Measurements from ENCODE around the gene AQP5.

The AQP5 gene

GRCh38 chr12:49961111-49961922 is at the start of gene AQP5:
TSS of gene AQP5 (plus strand) at chr12:49961872. CDS start at chr12:49962018, 146 bp downstream.
- DNase-seq = no peak

DNA sequence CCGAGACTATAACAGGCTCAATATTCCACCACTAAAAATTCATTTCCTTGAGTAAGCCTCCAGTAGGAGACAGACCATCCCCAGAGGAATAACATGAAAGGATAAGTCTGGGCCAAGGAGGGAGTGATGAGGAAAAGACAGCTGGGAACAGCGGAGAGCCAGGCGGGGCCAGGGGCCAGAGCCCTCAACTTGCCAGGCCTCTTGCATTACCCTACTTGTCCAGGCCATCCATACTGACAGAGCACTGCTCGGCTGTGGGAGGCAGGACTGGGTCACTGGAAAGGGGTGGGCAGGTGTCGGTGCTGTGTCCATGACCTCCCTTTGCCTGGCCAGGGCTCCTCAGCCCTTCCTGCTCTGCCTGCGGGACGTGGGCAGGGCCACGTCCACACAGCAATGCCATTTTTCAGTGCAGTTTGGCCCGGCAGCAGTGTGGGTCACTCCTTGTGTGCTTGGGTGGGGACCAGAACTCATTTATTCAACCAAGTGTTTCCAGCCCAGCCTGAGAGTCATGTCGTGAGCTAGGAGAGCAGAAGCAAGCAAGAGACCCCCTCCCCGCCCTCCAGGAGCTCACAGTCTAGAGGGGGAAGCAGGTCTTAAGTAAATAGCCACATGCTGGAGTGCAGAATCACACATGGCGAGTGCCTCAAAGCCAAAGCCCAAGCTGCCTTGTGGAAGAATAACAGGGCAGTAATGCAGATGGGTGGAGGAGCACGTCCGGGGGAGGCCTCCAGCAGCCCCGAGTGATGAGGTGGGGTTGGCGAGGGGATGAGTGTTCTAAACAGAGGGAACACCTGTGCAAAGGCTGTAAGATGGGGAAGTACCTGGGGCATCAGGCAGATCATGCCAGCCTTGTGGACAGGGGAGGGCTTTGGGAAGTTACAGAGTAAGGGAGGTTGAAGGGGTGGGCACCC is 49.1 kb upstream of the AQP5 start:
- DNase-seq = no peak

GRCh38 chr12:49916129-49916919 is 45.3 kb upstream of the AQP5 start:
- DNase-seq = no peak

DNA sequence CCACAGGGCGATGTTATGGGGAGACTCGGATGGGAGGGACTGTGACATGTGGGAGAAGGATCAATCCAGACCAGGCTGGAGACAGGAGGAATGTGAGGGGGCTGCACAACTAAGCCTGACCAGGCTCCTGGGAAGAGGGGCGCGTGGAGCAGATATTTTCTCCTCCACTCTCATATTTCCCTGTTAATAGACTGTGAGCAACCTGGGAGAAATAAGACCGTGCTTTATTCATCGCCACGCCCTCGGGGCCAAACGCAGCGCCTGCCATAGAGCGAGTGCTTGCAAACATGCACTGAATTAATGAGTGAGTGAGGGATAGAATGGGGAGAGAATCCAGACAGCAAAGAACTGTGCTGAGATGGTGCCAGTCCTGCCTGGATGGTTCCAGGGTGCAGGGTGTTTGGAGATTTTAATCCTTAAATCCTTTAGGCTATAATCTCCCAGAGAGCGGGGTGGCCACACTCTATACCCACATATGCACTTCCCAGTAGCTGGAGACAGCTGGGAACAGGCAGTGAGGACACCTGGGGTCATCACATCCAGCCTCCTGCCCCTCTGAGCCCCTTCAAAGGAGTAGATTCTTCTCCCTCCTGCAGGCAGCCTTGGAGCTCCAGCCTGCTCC is 44.4 kb upstream of the AQP5 start:
- no peak for DNase-seq

- no peak for DNase-seq
Observed at GRCh38 chr12:49917788-49918173, 43.9 kb upstream of the AQP5 start.

DNA sequence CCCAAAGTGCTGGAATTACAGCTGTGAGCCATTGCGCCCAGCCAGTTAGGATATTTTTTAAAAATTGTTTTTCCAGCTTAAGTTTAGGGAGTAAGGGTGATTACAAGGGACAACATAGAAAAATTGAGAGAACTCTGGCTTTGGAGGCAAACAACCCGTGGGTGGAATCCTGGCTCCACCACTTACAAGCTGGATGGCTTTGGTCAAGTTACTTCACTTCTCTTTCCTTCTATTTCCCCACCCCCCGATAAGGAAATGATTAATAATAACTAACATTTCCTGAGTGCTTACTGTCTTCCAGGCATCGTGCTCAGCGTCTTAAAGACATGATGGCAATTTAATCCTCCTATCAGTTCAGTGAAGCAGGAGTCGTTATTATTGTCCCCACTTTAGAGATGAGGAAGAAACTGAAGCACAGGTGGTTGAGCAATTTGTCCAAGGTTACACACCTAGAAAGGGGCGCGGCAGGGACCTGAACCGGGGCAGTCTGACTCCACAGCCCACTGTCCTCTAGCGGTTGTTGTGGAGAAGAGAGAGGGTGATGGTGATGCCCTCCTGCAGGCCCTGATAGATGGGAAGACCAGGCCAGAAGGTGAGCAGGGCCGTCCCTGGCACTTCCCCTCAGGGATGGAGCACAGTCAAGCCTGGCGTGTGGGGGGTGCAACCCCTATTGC is 41.3 kb upstream of the AQP5 start:
- DNase-seq = no peak

DNA sequence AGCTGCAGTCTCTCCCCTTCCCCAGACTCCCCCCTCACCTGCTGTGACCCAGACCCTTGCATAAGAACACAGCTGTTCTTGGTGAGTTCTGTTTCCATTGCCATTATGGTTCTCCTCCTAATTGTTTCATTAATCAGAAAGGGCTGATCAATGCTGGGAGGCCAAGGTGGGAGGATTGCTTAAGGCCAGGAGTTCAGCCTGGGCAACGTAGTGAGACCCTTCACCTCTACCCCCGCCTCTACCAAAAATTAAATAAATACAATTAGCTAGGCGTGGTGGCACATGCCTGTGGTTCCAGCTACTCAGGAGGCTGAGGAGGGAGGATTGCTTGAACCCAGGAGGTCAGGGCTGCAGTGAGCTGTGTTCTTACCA is 40.8 kb upstream of the AQP5 start:
- DNase-seq = no peak

- no peak for DNase-seq
Observed at GRCh38 chr12:49921299-49921698, 40.4 kb upstream of the AQP5 start.

- DNase-seq = no peak
Observed at GRCh38 chr12:49921936-49922335, 39.7 kb upstream of the AQP5 start.

GRCh38 chr12:49922349-49923034 is 39.2 kb upstream of the AQP5 start:
- no peak for DNase-seq

- no peak for DNase-seq
Observed at GRCh38 chr12:49923035-49923644, 38.5 kb upstream of the AQP5 start.

DNA sequence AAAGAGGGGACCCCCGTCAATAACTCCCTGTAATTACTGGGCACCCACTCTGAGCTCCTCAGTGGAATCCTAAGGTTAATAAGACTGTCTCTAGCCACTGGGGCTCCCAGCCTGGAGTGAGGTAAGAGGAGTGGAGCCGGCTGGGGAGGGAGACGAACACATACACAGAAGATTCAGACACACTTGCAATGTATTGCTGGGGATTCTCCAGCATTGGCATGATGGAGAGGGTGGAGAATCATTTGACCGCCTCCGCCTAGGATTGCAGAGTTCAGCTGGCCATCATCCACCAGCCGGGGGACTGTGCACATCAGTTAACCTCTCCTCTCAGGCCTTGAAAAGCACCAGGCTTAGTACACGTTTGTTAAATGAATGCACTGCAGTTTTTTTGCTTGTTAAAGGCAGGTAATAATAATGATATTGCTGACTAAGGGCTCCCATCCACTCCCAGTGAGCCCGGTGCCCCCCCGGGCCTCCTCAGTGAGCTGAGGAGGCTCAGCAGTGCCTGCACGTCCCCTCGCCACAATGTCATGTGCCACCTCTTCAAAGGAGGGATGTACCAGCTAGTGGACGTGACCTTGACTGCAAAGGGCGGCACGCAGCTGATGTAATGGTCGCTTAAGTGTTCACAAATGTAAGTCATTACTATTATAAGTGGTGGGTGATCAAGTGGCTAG is 37.7 kb upstream of the AQP5 start:
- no peak for DNase-seq

- DNase-seq = no peak
Observed at GRCh38 chr12:49924628-49925246, 36.9 kb upstream of the AQP5 start.

DNA sequence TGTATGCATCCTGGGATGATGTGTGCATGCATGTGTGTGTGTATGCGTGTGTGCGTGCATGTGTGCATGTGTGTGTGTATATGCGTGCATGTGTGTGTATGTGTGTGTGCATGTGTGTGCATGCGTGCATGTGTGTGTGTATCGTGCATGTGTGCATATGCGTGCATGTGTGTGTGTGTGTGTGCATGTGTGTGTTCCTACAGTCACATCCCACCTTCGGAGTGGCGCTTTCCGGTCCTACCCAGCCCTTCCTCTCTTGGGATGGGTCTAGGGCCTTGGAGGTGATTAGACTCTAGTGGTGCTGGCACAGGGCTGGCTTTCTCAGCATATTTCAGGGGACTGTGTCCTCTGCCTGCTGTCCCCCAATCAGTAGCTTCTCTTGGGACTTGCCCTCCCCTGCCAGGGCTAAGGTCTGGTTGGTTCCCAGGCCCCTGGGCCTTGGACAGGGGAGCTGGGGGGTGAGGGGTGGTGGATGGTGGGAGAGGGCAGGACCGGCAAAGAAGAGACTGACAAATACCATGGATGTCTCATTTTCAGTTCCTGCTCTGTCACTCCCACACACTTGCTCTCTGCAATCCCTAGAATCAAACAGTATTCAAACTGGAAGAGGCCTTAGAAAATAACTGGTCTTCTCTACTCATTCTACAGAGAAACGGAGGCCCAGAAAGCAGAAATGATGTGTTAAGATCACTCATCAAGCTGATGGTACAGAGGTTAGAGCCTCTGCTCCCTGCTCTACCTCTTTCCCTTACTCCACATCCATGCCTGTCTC is 36.1 kb upstream of the AQP5 start:
- DNase-seq = no peak

- no peak for DNase-seq
Observed at GRCh38 chr12:49928471-49928870, 33.2 kb upstream of the AQP5 start.

GRCh38 chr12:49929581-49929980 is 32.1 kb upstream of the AQP5 start:
- DNase-seq = no peak

DNA sequence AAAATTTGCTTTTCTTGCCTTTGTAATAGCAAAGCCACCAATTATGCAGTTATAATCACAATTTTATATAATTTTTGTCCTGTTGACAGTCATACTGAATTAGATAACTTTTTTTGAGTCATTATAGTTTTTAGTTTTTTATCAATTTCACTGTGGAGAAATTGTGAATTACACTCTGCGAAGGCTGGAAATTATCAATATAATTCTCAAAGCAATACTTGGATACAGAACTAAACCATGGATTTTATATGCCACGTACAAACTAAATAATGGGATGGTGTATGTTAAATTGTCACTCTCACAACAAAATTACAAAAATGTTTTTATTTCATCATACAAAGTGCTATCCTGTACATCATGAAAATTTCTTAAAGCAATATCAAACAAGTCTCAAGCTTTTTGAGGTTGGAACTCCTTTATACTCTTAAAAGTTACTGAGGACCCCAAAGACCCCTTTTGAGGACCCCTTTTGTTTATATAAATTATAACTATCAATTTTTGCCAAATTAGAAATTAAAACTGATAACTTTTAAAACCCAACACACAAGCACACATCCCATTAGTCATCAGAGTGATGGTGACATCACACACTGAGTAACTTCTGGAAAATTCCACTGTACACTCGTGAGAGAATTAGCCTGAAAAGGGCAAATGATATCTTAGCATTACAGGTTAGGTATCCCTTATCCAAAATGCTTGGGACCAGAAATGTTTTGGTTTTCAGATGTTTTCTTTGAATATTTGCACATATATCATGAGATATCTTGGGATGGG is 31.0 kb upstream of the AQP5 start:
- no peak for DNase-seq

DNA sequence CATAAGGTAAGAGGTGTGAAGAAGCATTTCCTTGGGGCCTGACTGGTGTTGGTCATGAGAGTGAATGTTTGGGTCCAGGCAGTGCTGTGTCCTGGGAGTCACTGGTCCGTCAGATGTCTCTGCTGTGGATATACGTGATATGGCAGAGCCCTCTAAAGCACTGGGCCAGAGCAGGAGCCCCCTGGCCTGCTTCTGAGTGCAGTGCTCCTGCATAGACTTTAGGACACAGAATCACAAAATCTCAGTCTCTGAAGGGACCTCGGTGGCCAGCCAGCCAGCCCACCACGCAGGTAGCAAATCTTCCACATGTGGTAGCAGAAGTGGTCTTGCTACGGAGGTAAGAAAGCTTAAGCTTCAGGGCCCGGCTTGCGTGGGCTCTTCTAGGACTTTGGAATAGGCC is 29.6 kb upstream of the AQP5 start:
- no peak for DNase-seq
